Activated CD4-positive, alpha-beta T cell treated with anti-CD3 and anti-CD28 coated beads, Interleukin-2, amount 50 U/mL, for 16 hours (primary cell): ENCODE results near the gene KDM3B.

Experiments used
- DNase-seq: peaks from one replicate; pipeline ENCODE4 v3.0.0-alpha.2; 2020

The KDM3B gene

GRCh38 chr5:138450971-138451370, 98.5 kb downstream of the KDM3B start:
- DNase-seq = no peak

DNA sequence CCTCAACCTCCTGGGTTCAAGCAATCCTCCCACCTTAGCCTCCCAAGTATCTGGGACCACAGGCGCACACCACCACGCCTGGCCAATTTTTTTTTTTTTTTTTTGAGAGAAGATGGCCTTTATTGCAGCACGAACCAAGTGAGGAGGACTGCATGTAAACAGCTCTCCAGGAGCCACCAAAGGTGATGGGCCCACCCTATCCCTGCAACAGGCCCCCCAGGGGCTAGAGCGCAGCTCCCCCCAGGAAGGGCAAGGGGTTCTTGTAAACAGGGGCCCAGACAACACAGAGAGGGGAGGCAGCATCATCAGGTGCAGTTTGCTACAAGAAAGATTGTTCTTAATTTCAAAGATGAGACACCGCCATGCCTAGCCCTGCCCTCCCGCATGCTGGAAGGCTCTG, 100.2 kb downstream of the KDM3B start:
- DNase-seq = no peak

GRCh38 chr5:138453590-138453989, 101.1 kb downstream of the KDM3B start:
- no peak for DNase-seq

DNA sequence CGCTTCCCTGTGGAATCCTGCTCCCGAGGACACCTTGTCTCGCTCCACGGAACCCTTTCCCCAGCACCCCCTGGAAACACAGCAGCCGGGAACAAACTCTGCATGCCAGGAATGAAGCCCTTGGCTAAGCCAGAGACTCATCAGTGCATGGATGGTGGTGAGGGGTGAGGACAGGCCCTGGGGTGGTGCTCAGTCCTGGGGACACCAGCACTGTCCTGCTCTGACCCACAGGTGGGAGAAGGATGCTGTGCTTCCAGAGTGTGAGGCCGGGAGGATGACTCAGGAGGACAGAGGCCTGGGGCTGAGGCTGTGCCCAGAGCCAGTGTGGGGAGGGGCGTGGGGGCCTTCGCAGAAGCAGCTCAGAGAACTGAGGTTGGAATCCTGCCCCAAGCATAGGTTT, 101.6 kb downstream of the KDM3B start:
- DNase-seq = no peak

- DNase-seq = no peak
Observed at GRCh38 chr5:138455232-138455930, 102.9 kb downstream of the KDM3B start.

DNA sequence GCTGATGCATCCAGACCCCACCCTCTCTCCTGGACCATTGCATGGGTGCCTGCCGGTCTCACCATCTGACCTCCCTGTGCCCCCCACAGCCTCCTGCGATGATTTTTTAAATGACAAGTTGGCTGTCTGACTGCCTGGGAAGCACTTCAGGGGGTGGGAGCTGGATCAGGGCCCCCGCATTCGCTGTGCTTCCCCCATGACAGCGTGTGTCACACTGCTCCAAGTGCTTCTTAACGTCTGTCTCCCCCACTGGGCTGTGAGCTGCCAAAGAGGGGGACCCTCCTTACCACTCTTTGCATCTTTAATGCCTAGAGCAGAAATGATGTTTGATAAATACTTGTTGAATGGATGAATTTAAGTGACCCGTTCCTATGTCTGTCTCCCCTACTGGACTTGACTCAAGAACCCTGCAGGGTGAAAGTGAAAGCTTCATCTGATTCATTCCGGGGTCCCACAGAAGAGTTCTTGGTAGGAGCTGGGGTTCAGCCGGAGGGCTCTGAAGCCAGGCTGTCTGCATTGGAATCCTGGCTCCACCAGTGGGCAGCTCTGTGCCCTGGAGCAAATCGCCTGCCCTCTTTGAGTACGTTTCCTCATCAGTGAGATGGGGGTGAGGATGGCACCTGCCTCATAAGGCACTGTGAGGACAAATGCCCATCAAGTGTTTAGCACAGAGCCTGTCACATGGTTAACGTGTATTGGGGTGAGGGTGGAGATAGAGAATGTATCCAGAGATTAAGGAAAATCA, 105.2 kb downstream of the KDM3B start:
- no peak for DNase-seq

GRCh38 chr5:138458384-138458783, 105.9 kb downstream of the KDM3B start:
- DNase-seq = no peak

GRCh38 chr5:138458856-138459255, 106.4 kb downstream of the KDM3B start:
- DNase-seq = no peak

DNA sequence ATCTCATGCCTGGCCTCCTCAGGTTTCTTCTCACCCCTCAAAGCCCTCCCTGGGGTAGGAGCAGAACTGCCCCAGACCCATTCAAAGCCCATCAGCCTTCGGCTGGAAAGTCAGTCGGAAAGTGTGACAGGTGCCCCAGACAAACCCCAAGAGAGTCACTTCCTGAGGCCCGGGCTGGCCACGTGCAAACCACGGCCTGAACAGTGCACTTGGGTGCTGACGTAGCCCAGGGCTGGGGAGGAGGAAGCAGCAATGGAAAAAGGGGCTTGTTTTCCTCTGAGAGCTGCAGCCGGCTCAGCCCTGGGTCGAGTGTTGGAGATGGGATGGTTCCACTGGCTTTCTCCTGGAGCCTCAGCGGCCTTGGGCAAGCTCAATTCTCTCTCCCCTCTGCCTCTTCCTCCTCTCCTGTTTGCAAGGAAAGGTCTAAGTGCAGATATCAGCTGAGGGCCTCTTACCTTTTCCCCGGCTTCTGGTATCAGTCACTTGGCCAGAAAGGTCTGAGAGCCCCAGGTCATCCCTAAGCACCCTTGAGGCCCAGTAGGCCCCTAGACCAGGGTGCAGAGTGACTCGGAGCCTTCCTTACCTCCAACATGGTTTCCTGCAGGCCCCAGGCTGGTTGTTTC, 106.9 kb downstream of the KDM3B start:
- peak; percentile 84 for DNase-seq

- no peak for DNase-seq
Observed at GRCh38 chr5:138460032-138460693, 107.7 kb downstream of the KDM3B start.

- DNase-seq = no peak
Observed at GRCh38 chr5:138461343-138462125, 109.0 kb downstream of the KDM3B start.

DNA sequence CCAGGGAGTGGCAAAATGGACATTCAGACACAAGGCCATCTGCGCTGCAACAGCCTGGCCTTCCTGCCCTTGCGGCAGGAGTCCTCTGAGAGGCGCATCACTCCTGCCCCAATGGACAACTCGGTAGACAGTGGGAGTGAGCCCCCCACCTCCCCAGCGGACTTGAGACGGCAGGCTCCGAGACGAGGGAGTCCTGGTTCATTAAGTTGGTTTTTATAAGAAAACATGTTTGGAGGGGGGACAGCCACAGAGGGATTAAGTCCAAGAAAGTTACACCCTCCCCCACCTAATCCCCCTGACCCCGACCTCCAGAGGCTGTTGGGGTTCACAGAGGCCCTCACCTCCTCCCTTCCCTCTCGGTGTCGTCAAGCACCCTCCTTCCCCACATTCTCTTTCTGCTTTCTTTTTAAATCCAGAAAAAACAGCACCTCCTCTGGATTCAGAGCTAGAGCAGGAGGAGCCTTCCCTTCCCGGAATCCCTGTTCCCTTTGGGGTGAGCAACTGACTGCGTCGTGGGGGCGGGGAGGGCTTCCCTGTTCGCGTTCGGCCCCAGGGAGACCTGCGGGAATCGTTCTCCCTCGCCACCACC, 111.0 kb downstream of the KDM3B start:
- no peak for DNase-seq

DNA sequence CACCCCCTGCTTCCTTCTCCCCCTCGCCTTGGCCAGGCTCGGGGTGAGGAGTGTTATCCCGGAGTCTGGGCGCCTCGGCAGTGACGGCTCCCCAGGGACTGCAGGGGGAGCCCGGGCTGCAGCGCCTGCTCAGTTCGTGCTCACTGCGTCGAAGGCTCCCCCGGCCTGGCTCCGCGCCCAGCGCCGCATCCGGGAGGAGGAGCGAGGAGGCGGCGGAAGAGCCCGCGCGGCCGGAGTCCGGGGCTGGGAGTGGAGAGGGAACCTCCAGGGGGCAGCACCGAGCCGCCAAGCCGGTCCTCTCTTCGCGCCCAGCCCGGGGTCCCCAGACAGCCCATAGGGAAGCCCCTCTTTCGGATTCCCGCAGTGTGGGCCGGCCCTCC, 111.5 kb downstream of the KDM3B start:
- peak; percentile 94 for DNase-seq

GRCh38 chr5:138464388-138465260, 112.1 kb downstream of the KDM3B start:
- DNase-seq = peak; percentile 98

- peak; percentile 94 for DNase-seq
Observed at GRCh38 chr5:138465261-138466124, 113.0 kb downstream of the KDM3B start, which contains the start of gene EGR1. Gene EGR1, plus strand, starts transcription at chr5:138465479. Its CDS starts 283 bp downstream, at chr5:138465762.

DNA sequence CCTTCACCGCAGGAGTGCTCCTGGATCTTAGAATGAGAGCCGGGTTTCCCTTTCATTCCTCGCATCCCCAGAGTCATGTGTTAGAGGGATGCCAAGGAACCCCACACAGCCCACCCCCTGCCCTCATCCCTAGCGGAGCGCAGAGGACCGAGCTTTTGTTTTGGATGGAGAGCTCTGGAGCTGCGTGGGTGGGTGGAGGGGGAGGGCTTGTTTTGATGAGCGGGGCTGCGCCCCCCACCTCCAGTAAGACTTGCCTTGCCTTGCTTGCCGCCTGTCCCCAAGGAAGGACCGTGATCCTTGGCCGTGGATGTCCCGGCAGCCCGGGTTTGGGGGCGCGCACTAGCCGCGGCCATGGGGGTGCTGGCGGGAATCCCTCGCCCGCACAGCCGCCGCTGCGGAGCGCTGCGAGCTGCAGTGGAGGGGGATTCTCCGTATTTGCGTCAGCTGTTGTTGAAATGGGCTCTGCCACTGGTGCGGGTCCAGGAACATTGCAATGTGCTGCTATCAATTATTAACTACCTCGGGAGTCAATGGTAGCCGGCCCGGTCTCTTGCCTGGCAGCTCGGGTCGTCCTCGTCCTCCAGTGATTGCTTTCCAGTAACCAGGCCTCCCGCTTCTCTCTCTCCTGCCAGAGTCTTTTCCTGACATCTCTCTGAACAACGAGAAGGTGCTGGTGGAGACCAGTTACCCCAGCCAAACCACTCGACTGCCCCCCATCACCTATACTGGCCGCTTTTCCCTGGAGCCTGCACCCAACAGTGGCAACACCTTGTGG, 113.8 kb downstream of the KDM3B start:
- no peak for DNase-seq

DNA sequence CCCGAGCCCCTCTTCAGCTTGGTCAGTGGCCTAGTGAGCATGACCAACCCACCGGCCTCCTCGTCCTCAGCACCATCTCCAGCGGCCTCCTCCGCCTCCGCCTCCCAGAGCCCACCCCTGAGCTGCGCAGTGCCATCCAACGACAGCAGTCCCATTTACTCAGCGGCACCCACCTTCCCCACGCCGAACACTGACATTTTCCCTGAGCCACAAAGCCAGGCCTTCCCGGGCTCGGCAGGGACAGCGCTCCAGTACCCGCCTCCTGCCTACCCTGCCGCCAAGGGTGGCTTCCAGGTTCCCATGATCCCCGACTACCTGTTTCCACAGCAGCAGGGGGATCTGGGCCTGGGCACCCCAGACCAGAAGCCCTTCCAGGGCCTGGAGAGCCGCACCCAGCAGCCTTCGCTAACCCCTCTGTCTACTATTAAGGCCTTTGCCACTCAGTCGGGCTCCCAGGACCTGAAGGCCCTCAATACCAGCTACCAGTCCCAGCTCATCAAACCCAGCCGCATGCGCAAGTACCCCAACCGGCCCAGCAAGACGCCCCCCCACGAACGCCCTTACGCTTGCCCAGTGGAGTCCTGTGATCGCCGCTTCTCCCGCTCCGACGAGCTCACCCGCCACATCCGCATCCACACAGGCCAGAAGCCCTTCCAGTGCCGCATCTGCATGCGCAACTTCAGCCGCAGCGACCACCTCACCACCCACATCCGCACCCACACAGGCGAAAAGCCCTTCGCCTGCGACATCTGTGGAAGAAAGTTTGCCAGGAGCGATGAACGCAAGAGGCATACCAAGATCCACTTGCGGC, 114.6 kb downstream of the KDM3B start:
- no peak for DNase-seq

DNA sequence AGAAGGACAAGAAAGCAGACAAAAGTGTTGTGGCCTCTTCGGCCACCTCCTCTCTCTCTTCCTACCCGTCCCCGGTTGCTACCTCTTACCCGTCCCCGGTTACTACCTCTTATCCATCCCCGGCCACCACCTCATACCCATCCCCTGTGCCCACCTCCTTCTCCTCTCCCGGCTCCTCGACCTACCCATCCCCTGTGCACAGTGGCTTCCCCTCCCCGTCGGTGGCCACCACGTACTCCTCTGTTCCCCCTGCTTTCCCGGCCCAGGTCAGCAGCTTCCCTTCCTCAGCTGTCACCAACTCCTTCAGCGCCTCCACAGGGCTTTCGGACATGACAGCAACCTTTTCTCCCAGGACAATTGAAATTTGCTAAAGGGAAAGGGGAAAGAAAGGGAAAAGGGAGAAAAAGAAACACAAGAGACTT, 115.2 kb downstream of the KDM3B start:
- DNase-seq = no peak
